Endothelial cell of umbilical vein (primary cell): Measurements from ENCODE around the gene TULP4. TPM values are rescaled to one million over a fixed set of nuclear protein-coding genes. Genes with fewer than 3 reads are reported as not detected.

Source experiments
- BruUV-seq: library from RNA; stranded (reverse); fragments of 400-500 nt; replicated peaks from 2 replicates; lab custom pipeline; 2021; lab: Mats Ljungman, UMichigan
- CTCF ChIA-PET: fragments of 300-600, 350-600 bp; sonication (Branson Sonifier 250); formaldehyde crosslinking; loops from one replicate; lab custom pipeline; 2021; ENCODE audit warnings: antibody characterized with exemption, inconsistent platforms; lab: Charles Lee
- POLR2A ChIA-PET: fragments of 300-600, 350-600 bp; sonication (Branson Sonifier 250); formaldehyde crosslinking; loops from one replicate; lab custom pipeline; 2021; ENCODE audit warnings: antibody characterized with exemption, inconsistent platforms; lab: Charles Lee
- DNase-seq: peaks from one replicate; pipeline ENCODE4 v3.0.0-alpha.2; 2011; ENCODE audit warnings: low read depth, low spot score
- FAIRE-seq: peaks from 2 replicates; lab custom pipeline; 2011; peaks lifted over from hg19 to GRCh38; lab: Jason Lieb, UNC
- H2AFZ ChIP-seq: 2 replicates; pipeline ENCODE4 v1.6.0; 2012; ENCODE audit warnings: low read depth, low read length, control low read depth, inconsistent platforms
- H3K27ac ChIP-seq: 2 replicates; pipeline ENCODE4 v1.5.1; 2011; ENCODE audit warnings: low read depth, mild to moderate bottlenecking, control low read depth, low read length, moderate library complexity; ENCODE audit not compliant: insufficient read depth
- H3K27me3 ChIP-seq, 2 experiments: 2 replicates each; pipeline versions ENCODE4 v1.6.0 to v1.6.1; 2011; ENCODE audit warnings: low read length in 2 of 2, mixed read lengths in 1 of 2; ENCODE audit not compliant: control insufficient read depth in 2 of 2, insufficient read depth in 2 of 2
- H3K36me3 ChIP-seq, 2 experiments: 2 replicates in 1 of 2; 3 replicates in 1 of 2; pipeline ENCODE4 v1.5.1; 2011; ENCODE audit warnings: low read length in 2 of 2, mild to moderate bottlenecking in 1 of 2, moderate library complexity in 1 of 2; ENCODE audit not compliant: control insufficient read depth in 2 of 2, insufficient read depth in 2 of 2; ENCODE audit errors: extremely low read depth in 1 of 2
- H3K4me1 ChIP-seq: 3 replicates; pipeline ENCODE4 v1.5.1; 2011; ENCODE audit warnings: mild to moderate bottlenecking, low read length; ENCODE audit not compliant: control insufficient read depth, insufficient read depth; ENCODE audit errors: extremely low read depth
- H3K4me2 ChIP-seq: 2 replicates; pipeline ENCODE4 v1.6.1; 2011; ENCODE audit warnings: low read length, control low read depth, mixed read lengths; ENCODE audit not compliant: insufficient read depth
- H3K4me3 ChIP-seq, 3 experiments: fragments of 200-600 bp in 1 of 3; sonication (generic), shearing (Covaris generic) in 1 of 3; replicated peaks in 1 of 3; 2 replicates each; pipeline ENCODE4 v1.5.1; 2011 to 2016; ENCODE audit warnings: control low read depth in 3 of 3, low read length in 3 of 3, mild to moderate bottlenecking in 2 of 3, inconsistent platforms in 1 of 3, low read depth in 1 of 3, moderate library complexity in 1 of 3; ENCODE audit not compliant: insufficient read depth in 1 of 3
- H3K79me2 ChIP-seq: 2 replicates; pipeline ENCODE4 v1.6.0; 2012; ENCODE audit warnings: low read length, inconsistent platforms; ENCODE audit not compliant: control insufficient read depth, insufficient read depth
- H3K9ac ChIP-seq: replicated peaks from 2 replicates; pipeline ENCODE3; 2011; ENCODE audit warnings: low read length, control low read depth; ENCODE audit not compliant: insufficient read depth; ENCODE audit errors: extremely low read depth
- H3K9me1 ChIP-seq: replicated peaks from 3 replicates; pipeline ENCODE4 v1.6.0; 2011; ENCODE audit warnings: mild to moderate bottlenecking, low read length; ENCODE audit not compliant: control insufficient read depth, insufficient read depth; ENCODE audit errors: extremely low read depth
- H3K9me3 ChIP-seq: replicated peaks from 2 replicates; pipeline ENCODE4 v1.5.1; 2012; ENCODE audit warnings: low read length, inconsistent platforms; ENCODE audit not compliant: control insufficient read depth, insufficient read depth
- H4K20me1 ChIP-seq: replicated peaks from 2 replicates; pipeline ENCODE3; 2011; ENCODE audit warnings: mild to moderate bottlenecking, low read length; ENCODE audit not compliant: control insufficient read depth, insufficient read depth; ENCODE audit errors: extremely low read depth
- EZH2 ChIP-seq: IDR thresholded peaks from 2 replicates; pipeline ENCODE4 v1.6.1; 2012; ENCODE audit warnings: borderline replicate concordance, low read depth, mild to moderate bottlenecking, moderate library complexity, low read length, inconsistent platforms; ENCODE audit not compliant: severe bottlenecking
- FOS ChIP-seq: IDR thresholded peaks from 2 replicates; pipeline ENCODE4 v1.6.1; 2011; ENCODE audit warnings: mild to moderate bottlenecking, low read length, moderate library complexity, borderline replicate concordance; ENCODE audit not compliant: insufficient read depth
- GATA2 ChIP-seq: IDR thresholded peaks from 2 replicates; pipeline ENCODE4 v1.7.0; 2011; ENCODE audit warnings: low read depth, mild to moderate bottlenecking, moderate library complexity, mixed read lengths, low read length; ENCODE audit not compliant: insufficient read length, insufficient read depth
- JUN ChIP-seq: IDR thresholded peaks from 2 replicates; pipeline ENCODE4 v1.6.1; 2011; ENCODE audit warnings: borderline replicate concordance, low read depth; ENCODE audit not compliant: insufficient read length, insufficient read depth
- MAX ChIP-seq: IDR thresholded peaks from 2 replicates; pipeline ENCODE4 v1.6.1; 2011; ENCODE audit not compliant: insufficient read depth, insufficient read length
- MYC ChIP-seq: IDR thresholded peaks from one replicate; pipeline ENCODE4 v1.6.1; 2011; ENCODE audit warnings: mild to moderate bottlenecking, low read depth, low read length
- POLR2A ChIP-seq: IDR thresholded peaks from 2 replicates; pipeline ENCODE4 v1.6.1; 2012; ENCODE audit warnings: low read depth, mild to moderate bottlenecking, control low read depth, low read length
- POLR2AphosphoS5 ChIP-seq: IDR thresholded peaks from 2 replicates; pipeline ENCODE4 v1.6.1; 2012; ENCODE audit warnings: low read depth, mild to moderate bottlenecking, control low read depth, low read length, moderate library complexity; ENCODE audit not compliant: insufficient read depth
- dilution Hi-C: fragments of 300-500 bp; cut with MboI; formaldehyde crosslinking; loops from one replicate; pipeline ENCODE4 v1.15.0; 2019; ENCODE audit warnings: low sequenced_read_pairs; ENCODE audit not compliant: extremely low pct_ligation_motif_present
- intact Hi-C: fragments of 100-400 bp; cut with micrococcal nuclease; formaldehyde crosslinking; loops from one replicate; pipeline ENCODE4 v1.10.0; 2022
- polyA plus RNA-seq, 4 experiments: library from polyadenylated mRNA; depleted of rRNA in 3 of 4; stranded (reverse) in 3 of 4; unstranded in 1 of 4; fragments of >200 nt; gene quantifications; 2 replicates each; pipeline versions ENCODE4 v1.2.1 to v1.2.3, GENCODE V29; 2011 to 2012; ENCODE audit warnings: missing spikeins in 1 of 4
- total RNA-seq: library from RNA; stranded (reverse); gene quantifications from 2 replicates; pipeline ENCODE4 v1.2.3, GENCODE V29; 2021

TULP4 gene
- total and polyA plus RNA-seq, 2 donors (not counting 3 experiments of a cell fraction or from before 2014, with no cell fraction given) = 10.8 to 55.1 TPM

- DNase-seq = no peak
- no peak overlapping the region for H3K9ac ChIP-seq
- no TSS peak for BruUV-seq
- FAIRE-seq = no peak
- no peaks in the 10 kb centered on the region for H3K9me1 ChIP-seq
- H3K27ac ChIP-seq = no peak overlapping the region
- H3K9me3 ChIP-seq = no peaks in the 10 kb centered on the region
- no peak overlapping the region for H3K4me2 ChIP-seq
- H2AFZ ChIP-seq = no peak overlapping the region
- H3K4me1 ChIP-seq = no peaks in the 10 kb centered on the region
- no peaks in the 10 kb centered on the region for H3K27me3 ChIP-seq
- H4K20me1 ChIP-seq = no peaks in the 10 kb centered on the region
- H3K36me3 ChIP-seq = no peaks in the 10 kb centered on the region
- TF ChIP-seq MYC (no peak), EZH2 (no peak), GATA2 (no peak), FOS (no peak), MAX (no peak), POLR2A (no peak)
- H3K4me3 ChIP-seq = no peak overlapping the region
- POLR2A ChIA-PET = no interaction called here
- CTCF ChIA-PET = interaction anchor here (1.3 kb wide), 1 partner anchor 25 kb away, joined by 3 read pairs; no protein-coding TSS in a partner anchor
- no peaks in the 10 kb centered on the region for H3K79me2 ChIP-seq
- dilution Hi-C loops = no loop called here
- intact Hi-C loops = no loop called here
Measured at GRCh38 chr6:158441716-158442215, 129.5 kb downstream of the TULP4 start.

GRCh38 chr6:158442306-158442705 lies 130.0 kb downstream of the TULP4 start:
- Histone ChIP-seq H3K4me2 (no peak overlapping the region), H3K4me3 (no peak overlapping the region)

More at GRCh38 chr6:158442306-158442705, 130.0 kb downstream of the TULP4 start:
- intact Hi-C loops (no loop called here), dilution Hi-C loops (no loop called here)
- POLR2A ChIA-PET = no interaction called here
- Histone ChIP-seq H2AFZ (no peak overlapping the region), H3K9ac (no peak overlapping the region), H3K36me3 (no peaks in the 10 kb centered on the region), H3K9me1 (no peaks in the 10 kb centered on the region), H3K9me3 (no peaks in the 10 kb centered on the region), H3K27ac (no peak overlapping the region), H3K4me1 (no peaks in the 10 kb centered on the region), H3K27me3 (no peaks in the 10 kb centered on the region), H3K79me2 (no peaks in the 10 kb centered on the region), H4K20me1 (no peaks in the 10 kb centered on the region)
- no peak for TF ChIP-seq POLR2A
- no peak for TF ChIP-seq JUN
- no peak for TF ChIP-seq EZH2
- TF ChIP-seq MAX = no peak
- TF ChIP-seq POLR2AphosphoS5 = no peak
- no peak for DNase-seq
- BruUV-seq = no TSS peak
- no peak for FAIRE-seq
- CTCF ChIA-PET = interaction anchor here (0.7 kb wide), 1 partner anchor 221 kb away, joined by 4 read pairs; no protein-coding TSS in a partner anchor
